HEK293 (cell line): ENCODE measurements around the gene CETN3.
A peak's percentile ranks its signal among the peaks of the same experiment; 100 is the strongest.

Source experiments
- CTCF ChIA-PET: fragments of 350-600 bp; formaldehyde crosslinking; extraction: SDS; loops from one replicate; lab custom pipeline; 2021; ENCODE audit warnings: antibody characterized with exemption; lab: Yijun Ruan, JAX
- POLR2A ChIA-PET: fragments of 300-600 bp; formaldehyde crosslinking; extraction: SDS; loops from one replicate; lab custom pipeline; 2020; ENCODE audit warnings: antibody characterized with exemption, inconsistent platforms; lab: Yijun Ruan, JAX
- H3K27ac ChIP-seq: fragments of 200-500 bp; sonication (Bioruptor generic); 2 replicates; pipeline ENCODE4 v1.5.1; 2014; ENCODE audit warnings: low read depth, low read length, control low read depth, inconsistent platforms; ENCODE audit errors: extremely low read depth
- H3K36me3 ChIP-seq, 2 experiments: fragments of 200-500 bp in 1 of 2; sonication (Bioruptor generic) in 1 of 2; 1 replicate in 1 of 2; 2 replicates in 1 of 2; pipeline ENCODE4 v1.5.1; 2014 to 2017; ENCODE audit warnings: inconsistent platforms in 2 of 2, low read length in 2 of 2; ENCODE audit not compliant: control insufficient read depth in 2 of 2, insufficient read depth in 1 of 2
- H3K4me1 ChIP-seq: fragments of 200-500 bp; sonication (Bioruptor generic); 2 replicates; pipeline ENCODE4 v1.5.1; 2014; ENCODE audit warnings: mild to moderate bottlenecking, low read length, inconsistent platforms; ENCODE audit not compliant: control insufficient read depth, insufficient read depth
- H3K4me3 ChIP-seq: 2 replicates; pipeline ENCODE4 v1.5.1; 2011; ENCODE audit warnings: low read depth, mild to moderate bottlenecking, control low read depth, low read length, moderate library complexity
- H3K9me3 ChIP-seq: fragments of 200-500 bp; sonication (Bioruptor generic); 2 replicates; pipeline ENCODE4 v1.5.1; 2014; ENCODE audit warnings: low read depth, low read length, inconsistent platforms; ENCODE audit not compliant: control insufficient read depth, insufficient read depth
- BCL11B ChIP-seq: fragments of 450-650 bp; formaldehyde crosslinking; IDR thresholded peaks from 2 replicates; pipeline ENCODE4 v1.5.1; 2016; ENCODE audit warnings: low read depth, missing biosample characterization, missing genetic modification characterization
- KLF8 ChIP-seq: fragments of 450-650 bp; formaldehyde crosslinking; IDR thresholded peaks from 2 replicates; pipeline ENCODE4 v1.5.1; 2016; ENCODE audit warnings: missing biosample characterization, missing genetic modification characterization
- REST ChIP-seq: fragments of 450-650 bp; formaldehyde crosslinking; IDR thresholded peaks from 2 replicates; pipeline ENCODE4 v1.5.1; 2016; ENCODE audit warnings: missing biosample characterization, missing genetic modification characterization
- SCRT1 ChIP-seq: fragments of 450-650 bp; formaldehyde crosslinking; IDR thresholded peaks from 2 replicates; pipeline ENCODE4 v1.5.1; 2016; ENCODE audit warnings: missing biosample characterization, missing genetic modification characterization, borderline replicate concordance
- SETDB1 ChIP-seq: IDR thresholded peaks from one replicate; pipeline ENCODE4 v1.6.1; 2017; ENCODE audit warnings: mild to moderate bottlenecking, low read length, moderate library complexity, mixed read lengths; ENCODE audit not compliant: insufficient read length
- SP2 ChIP-seq: fragments of 450-650 bp; formaldehyde crosslinking; IDR thresholded peaks from 2 replicates; pipeline ENCODE4 v1.5.1; 2016; ENCODE audit warnings: missing biosample characterization, missing genetic modification characterization
- TRIM28 ChIP-seq: IDR thresholded peaks from 2 replicates; pipeline ENCODE4 v1.6.1; 2011; ENCODE audit warnings: low read length, control low read depth, borderline replicate concordance
- ZBTB44 ChIP-seq: fragments of 450-650 bp; IDR thresholded peaks from 2 replicates; pipeline ENCODE4 v1.5.1; 2018; ENCODE audit warnings: missing biosample characterization, mild to moderate bottlenecking, missing genetic modification characterization
- ZBTB48 ChIP-seq: fragments of 450-650 bp; formaldehyde crosslinking; IDR thresholded peaks from 2 replicates; pipeline ENCODE4 v1.5.1; 2016; ENCODE audit warnings: missing biosample characterization, missing genetic modification characterization
- ZNF10 ChIP-seq: fragments of 450-650 bp; formaldehyde crosslinking; IDR thresholded peaks from 2 replicates; pipeline ENCODE4 v1.5.1; 2017; ENCODE audit warnings: missing biosample characterization, missing genetic modification characterization
- ZNF16 ChIP-seq: fragments of 450-650 bp; formaldehyde crosslinking; IDR thresholded peaks from 2 replicates; pipeline ENCODE4 v1.5.1; 2016; ENCODE audit warnings: low read depth, missing biosample characterization, missing genetic modification characterization
- ZNF174 ChIP-seq: fragments of 450-650 bp; formaldehyde crosslinking; IDR thresholded peaks from 2 replicates; pipeline ENCODE4 v1.5.0; 2017; ENCODE audit warnings: missing biosample characterization, mild to moderate bottlenecking, missing genetic modification characterization
- ZNF26 ChIP-seq: fragments of 450-650 bp; formaldehyde crosslinking; IDR thresholded peaks from 2 replicates; pipeline ENCODE4 v1.5.1; 2016; ENCODE audit warnings: missing biosample characterization, missing genetic modification characterization
- ZNF37A ChIP-seq: fragments of 450-650 bp; IDR thresholded peaks from 2 replicates; pipeline ENCODE4 v1.5.1; 2018; ENCODE audit warnings: missing biosample characterization, missing genetic modification characterization
- TF ChIP-seq, protein P1 (sequence below): fragments of 450-650 bp; formaldehyde crosslinking; IDR thresholded peaks from 2 replicates; pipeline ENCODE4 v1.5.1; 2016; ENCODE audit warnings: missing biosample characterization, missing genetic modification characterization, borderline replicate concordance

Gene CETN3

GRCh38 chr5:90356176-90356575 is 53.4 kb downstream of the CETN3 start:
- no peaks in the 10 kb centered on the region for H3K9me3 ChIP-seq
- H3K4me3 ChIP-seq, result no peak overlapping the region
- ChIA-PET CTCF (interaction anchor here (1.0 kb wide), 1 partner anchor 11 kb away, joined by 3 read pairs; no protein-coding TSS in a partner anchor), POLR2A (no interaction called here)
- TF ChIP-seq ZBTB48 (tag by site-specific recombination), result no peak
- no peak for TF ChIP-seq KLF8 (tag by site-specific recombination)
- no peak for TF ChIP-seq TRIM28
- TF ChIP-seq ZNF174 (tag by site-specific recombination), result no peak
- no peak for TF ChIP-seq ZNF37A (tag by site-specific recombination)
- no peak for TF ChIP-seq ZBTB44 (tag by site-specific recombination)
- no peaks in the 10 kb centered on the region for H3K36me3 ChIP-seq
- no peak overlapping the region for H3K27ac ChIP-seq
- H3K4me1 ChIP-seq, result peaks cover 7% of the 10 kb centered on the region

GRCh38 chr5:90355635-90356034 is 53.9 kb downstream of the CETN3 start:
- H3K36me3 ChIP-seq, result no peaks in the 10 kb centered on the region
- no peak overlapping the region for H3K4me3 ChIP-seq
- ChIA-PET CTCF (interaction anchor here (1.0 kb wide), 1 partner anchor 10 kb away, joined by 3 read pairs; no protein-coding TSS in a partner anchor), POLR2A (no interaction called here)
- H3K27ac ChIP-seq, result no peak overlapping the region
- TF ChIP-seq SETDB1 (peak; percentile 27), ZNF26 (tag by site-specific recombination) (peak; percentile 95)
- TF ChIP-seq, protein P1, sequence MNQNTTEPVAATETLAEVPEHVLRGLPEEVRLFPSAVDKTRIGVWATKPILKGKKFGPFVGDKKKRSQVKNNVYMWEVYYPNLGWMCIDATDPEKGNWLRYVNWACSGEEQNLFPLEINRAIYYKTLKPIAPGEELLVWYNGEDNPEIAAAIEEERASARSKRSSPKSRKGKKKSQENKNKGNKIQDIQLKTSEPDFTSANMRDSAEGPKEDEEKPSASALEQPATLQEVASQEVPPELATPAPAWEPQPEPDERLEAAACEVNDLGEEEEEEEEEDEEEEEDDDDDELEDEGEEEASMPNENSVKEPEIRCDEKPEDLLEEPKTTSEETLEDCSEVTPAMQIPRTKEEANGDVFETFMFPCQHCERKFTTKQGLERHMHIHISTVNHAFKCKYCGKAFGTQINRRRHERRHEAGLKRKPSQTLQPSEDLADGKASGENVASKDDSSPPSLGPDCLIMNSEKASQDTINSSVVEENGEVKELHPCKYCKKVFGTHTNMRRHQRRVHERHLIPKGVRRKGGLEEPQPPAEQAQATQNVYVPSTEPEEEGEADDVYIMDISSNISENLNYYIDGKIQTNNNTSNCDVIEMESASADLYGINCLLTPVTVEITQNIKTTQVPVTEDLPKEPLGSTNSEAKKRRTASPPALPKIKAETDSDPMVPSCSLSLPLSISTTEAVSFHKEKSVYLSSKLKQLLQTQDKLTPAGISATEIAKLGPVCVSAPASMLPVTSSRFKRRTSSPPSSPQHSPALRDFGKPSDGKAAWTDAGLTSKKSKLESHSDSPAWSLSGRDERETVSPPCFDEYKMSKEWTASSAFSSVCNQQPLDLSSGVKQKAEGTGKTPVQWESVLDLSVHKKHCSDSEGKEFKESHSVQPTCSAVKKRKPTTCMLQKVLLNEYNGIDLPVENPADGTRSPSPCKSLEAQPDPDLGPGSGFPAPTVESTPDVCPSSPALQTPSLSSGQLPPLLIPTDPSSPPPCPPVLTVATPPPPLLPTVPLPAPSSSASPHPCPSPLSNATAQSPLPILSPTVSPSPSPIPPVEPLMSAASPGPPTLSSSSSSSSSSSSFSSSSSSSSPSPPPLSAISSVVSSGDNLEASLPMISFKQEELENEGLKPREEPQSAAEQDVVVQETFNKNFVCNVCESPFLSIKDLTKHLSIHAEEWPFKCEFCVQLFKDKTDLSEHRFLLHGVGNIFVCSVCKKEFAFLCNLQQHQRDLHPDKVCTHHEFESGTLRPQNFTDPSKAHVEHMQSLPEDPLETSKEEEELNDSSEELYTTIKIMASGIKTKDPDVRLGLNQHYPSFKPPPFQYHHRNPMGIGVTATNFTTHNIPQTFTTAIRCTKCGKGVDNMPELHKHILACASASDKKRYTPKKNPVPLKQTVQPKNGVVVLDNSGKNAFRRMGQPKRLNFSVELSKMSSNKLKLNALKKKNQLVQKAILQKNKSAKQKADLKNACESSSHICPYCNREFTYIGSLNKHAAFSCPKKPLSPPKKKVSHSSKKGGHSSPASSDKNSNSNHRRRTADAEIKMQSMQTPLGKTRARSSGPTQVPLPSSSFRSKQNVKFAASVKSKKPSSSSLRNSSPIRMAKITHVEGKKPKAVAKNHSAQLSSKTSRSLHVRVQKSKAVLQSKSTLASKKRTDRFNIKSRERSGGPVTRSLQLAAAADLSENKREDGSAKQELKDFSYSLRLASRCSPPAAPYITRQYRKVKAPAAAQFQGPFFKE (tag by site-specific recombination), result no peak
- H3K9me3 ChIP-seq, result no peaks in the 10 kb centered on the region
- peaks cover 7% of the 10 kb centered on the region for H3K4me1 ChIP-seq

GRCh38 chr5:90353254-90353653 is 56.3 kb downstream of the CETN3 start:
- POLR2A ChIA-PET, result no interaction called here
- Histone ChIP-seq H3K27ac (no peak overlapping the region), H3K4me3 (no peak overlapping the region), H3K9me3 (no peaks in the 10 kb centered on the region), H3K4me1 (peaks cover 7% of the 10 kb centered on the region), H3K36me3 (no peaks in the 10 kb centered on the region)
- no peak for TF ChIP-seq ZNF26 (tag by site-specific recombination)
- no peak for TF ChIP-seq REST (tag by site-specific recombination)
- TF ChIP-seq ZNF10 (tag by site-specific recombination), result no peak
- no peak for TF ChIP-seq BCL11B (tag by site-specific recombination)
- no peak for TF ChIP-seq SP2 (tag by site-specific recombination)
- TF ChIP-seq ZNF16, result no peak
- TF ChIP-seq SCRT1 (tag by site-specific recombination), result no peak
- CTCF ChIA-PET, result no interaction called here
